NB4 (cell line): Measurements from ENCODE around the gene VAT1.

Experiments
- CTCF ChIP-seq: IDR thresholded peaks from one replicate; pipeline ENCODE4 v1.5.1; 2012; ENCODE audit warnings: low read depth, low read length
- MAX ChIP-seq: IDR thresholded peaks from 2 replicates; pipeline ENCODE4 v1.6.1; 2011; ENCODE audit warnings: low read depth, low read length
- MYC ChIP-seq: IDR thresholded peaks from 2 replicates; pipeline ENCODE4 v1.6.1; 2011; ENCODE audit warnings: low read depth, low read length
- POLR2A ChIP-seq: IDR thresholded peaks from 2 replicates; pipeline ENCODE4 v1.6.1; 2011; ENCODE audit warnings: mild to moderate bottlenecking; ENCODE audit not compliant: insufficient read length; ENCODE audit errors: extremely low read depth

- TF ChIP-seq POLR2A (no peak), CTCF (no peak), MAX (no peak), MYC (no peak)
Measured at GRCh38 chr17:42999003-42999525, 23.1 kb downstream of the VAT1 start.
